Measurements from ENCODE around the gene TTC16.
"Not testable (repeated sequence)": the region's sequence is repeated elsewhere in the genome, so short reads cannot be mapped to it uniquely, and the experiment has no call there.

Gene TTC16

DNA sequence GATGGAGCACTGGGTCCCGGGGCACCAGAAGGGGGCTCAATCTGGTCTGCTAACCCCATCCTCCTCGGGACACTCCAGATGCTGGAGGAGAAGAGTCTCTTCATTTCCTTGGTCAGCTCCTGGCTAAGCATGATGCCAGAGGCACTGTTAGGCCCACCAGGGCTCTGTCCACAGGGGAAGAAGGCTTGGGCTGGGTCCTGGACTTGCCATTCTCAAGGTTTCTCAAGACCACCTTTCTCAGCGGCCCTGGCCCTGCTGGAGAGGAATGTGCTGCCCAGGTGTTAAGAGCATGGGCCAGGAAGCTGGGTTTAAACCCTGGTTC lies 54.7 kb downstream of the TTC16 start:
- DNase-seq: no peak

DNA sequence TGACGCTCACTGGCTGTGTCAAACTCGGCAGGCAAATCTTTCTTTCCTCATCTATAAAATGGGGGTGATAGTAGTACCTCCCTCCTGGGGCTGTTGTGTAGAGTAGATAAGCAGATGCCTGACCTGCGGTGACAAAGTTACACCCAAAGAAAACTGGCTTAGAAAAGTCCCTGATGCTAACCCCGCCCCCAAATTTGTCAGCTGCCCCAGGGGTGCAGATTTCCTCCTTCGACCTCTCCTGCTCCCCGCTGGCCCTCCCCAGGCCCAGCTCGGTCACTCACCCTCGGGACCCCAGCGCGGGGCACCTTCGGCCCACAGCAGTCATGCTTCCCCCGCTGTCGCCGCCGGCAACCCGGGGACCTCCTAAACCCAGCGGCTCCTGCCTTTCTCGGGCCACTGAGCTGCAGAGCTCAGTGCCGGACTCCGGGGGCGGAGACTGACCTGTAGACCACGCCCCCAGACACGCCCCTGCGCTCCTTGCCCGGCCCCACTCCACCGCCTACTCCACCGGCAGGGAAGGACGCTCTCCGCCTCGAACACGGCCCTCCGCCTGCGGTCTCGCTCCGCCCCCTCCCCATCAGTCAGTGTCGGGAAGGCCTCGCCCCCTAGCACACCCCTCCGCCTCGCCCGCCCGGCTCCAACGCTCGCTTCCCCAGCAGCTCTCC lies 55.2 kb downstream of the TTC16 start:
- peak; percentile 99 for DNase-seq

DNA sequence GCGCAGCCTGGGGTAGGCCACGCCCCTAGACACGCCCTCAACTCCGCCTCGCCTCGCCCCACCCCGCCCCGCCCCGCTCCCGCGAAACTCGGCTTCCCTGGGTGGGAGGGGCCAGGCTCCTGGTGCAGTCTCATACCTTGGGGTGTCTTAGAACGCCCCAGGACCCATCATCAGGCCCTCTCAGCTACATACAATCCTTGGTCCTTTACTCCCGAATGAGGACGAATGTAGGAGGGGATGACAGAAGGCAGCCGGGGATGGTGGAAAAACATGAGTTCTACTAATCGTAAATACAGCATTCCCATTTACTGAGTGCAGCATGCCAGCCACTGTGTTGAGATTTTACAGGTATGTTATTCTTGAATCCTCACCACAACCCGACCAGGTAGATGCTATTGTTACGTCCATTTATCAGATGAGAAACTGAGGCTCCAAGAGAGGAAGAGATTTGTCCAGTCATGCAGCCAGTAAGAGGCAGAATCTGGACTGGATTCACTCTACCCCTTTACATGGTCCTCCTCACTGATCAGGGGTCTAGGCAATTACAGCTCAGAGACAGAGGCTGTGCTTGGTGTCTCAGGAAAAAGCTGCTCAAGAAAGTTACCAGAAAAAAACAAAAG lies 55.8 kb downstream of the TTC16 start:
- no peak for DNase-seq

DNA sequence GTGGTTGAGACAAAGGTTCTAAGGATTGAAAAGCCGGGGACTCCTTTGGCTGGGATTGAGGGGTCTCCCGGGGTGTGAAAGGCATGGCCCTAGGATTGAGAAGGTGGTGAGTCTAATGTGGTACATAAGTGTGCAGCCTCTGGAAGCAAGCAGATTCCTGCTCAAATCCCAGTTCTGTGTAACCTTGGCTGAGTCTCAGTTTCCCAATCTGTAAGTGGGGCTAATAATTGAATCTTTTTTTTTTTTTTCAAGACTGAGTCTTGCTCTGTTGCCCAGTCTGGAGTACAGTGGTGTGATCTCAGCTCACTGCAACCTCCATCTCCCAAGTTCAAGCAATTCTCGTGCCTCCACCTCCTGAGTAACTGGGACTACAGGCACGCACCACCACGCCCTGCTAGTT lies 56.7 kb downstream of the TTC16 start:
- no peak for DNase-seq

DNA sequence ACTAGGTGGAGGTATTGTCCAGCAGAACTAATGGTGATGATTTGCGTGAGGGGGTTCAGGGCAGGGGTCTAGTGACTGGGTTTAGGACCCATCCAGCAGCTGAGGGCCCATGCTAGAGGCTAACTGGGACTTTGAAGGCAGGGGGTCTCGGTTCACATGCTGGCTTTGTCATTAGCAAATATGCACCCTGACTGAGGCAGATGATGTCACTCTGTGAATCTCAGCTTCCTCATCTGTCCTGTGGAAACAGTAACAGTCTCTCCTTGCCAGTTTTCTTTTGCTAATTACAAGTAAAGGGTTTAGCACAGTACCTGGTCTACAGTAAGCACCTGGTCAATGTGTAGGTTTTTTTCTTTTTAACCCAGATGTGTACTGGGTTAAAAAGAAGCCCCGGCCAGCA lies 57.4 kb downstream of the TTC16 start:
- DNase-seq: no peak

DNA sequence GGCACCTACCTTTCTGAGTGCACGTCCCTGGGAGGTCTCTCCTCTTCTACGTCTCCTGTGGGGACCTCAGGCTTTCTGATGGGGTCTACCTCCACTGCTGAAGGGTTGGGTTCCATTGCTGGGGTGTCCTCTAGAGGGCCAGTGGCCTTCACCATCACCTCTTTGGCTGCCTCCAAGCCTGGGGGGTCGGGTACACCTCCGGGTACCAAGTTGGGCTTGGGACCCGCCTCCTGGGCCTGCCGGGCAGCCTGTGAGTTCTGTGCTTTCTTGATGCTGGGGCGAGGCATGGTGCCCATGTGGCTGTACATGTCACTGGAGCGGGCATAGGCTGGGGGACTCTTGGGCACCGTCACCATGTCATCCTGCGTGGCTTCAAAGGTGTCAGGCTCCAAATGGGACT lies 58.1 kb downstream of the TTC16 start:
- no peak for DNase-seq

DNA sequence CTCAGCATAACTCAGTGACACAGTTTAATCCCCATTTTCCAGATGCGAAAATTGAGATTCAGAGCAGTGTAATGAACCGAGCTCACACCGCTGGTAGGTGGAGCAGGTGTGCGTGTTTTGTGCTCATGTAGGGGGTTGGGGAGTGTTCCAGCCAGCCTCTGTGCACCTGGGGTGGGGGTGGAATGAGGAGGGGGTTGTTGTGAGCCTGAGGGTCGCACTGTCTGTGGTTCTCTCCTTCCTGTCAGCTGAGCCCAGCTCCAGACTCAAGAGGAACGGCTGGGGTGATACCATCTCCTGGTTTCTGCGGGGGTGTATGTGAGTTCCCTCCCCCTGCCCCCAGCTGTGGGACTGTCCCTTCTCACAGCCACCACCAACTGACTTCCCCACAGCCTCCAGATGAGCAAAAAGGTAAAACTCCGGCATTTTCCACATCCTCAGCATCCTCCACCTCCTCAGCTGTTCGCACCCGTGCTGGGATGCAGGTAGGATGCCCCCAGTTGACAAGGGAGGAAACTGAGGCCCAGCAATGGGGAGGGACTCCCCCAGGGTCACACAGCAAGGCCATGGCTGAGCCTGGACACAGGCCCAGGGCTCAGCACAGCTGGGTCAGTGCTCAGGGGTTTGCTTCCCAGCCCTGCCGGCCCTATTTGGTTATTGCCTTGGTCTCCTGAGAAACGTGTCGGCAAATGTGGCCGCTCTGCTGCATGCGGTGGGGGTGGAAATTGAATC lies 60.5 kb downstream of the TTC16 start:
- DNase-seq: no peak

DNA sequence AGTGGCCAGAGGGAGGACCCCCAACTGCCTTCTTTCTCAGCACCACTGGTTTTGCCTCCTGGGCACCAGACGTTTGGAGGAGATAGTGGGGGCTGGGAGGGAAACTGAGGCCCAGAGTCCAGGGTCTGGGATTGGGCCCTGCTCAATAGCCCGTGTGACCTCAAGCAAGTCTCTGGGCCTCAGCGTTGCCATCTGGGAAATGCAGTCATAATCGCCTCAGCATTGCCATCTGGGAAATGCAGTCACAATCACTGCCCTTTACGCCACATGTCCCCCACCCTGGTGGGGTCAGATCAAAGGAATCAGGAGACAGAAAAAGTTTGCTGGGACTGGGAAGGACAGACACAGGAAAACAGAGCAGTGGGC lies 61.0 kb downstream of the TTC16 start:
- no peak for DNase-seq

DNA sequence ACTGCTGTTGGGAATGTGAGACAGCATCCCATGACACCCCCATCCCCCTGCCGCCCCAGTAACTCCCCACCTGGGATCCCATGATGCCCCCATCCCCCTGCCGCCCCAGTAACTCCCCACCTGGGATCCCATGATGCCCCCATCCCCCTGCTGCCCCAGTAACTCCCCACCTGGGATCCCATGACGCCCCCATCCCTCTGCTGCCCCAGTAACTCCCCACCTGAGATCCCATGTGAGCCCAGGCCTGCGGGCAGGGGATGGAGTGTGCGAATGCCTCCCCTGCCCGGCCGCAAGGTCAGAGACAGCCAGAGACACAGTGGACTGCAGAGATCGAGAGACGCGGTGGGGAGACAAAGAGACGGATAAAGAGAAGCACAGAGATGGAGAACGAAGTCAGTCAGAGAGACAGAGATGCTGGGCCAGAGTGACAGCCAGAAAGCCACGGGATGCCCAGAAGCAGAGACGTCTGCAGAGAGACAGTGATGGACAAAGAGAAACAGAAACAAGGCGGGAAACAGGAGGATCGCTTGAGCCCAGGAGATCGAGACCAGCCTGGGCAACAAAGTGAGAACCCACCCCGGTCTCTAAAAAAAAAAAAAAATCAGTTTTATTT lies 61.6 kb downstream of the TTC16 start:
- no peak for DNase-seq

DNA sequence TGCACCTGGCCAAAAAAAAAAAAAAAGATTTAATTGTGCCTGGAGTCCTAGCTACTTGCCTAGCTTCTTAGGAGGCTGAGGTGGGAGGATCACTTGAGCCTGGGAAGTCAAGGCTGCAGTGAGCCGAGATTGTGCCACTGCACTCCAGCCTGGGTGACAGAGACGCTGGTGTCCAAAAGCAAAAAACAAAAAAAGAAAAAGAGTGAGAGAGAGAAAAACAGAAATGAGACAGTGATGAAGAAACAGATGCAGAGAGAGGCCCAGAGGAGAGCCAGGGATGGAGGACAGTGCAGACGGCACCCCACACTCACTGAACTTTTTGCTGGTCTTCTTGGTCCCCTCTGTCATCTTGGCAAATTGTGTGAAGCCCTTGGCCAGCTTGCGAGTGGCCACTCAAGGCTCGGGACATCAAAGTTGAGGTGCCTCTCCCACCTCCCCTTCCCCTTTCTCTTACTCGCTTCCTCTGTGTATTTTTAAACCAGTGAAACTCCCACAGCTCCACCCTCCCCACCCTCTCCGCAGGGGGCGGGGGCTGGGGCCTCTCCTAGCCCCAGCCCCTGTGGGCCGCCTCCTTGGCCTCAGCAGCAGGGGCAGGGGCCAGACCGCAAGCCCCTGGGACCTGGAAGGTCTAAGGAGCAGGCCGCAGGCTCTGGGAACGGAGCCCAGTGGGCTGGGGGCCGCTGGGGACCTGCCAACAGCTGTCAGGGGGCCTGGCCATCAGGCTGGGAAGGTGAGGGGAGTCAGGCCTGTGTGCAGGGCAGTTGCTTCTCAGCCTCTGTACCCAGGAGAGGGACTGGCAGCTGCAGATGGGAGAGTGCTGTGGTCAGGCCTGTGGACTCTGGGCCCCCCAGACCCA lies 62.6 kb downstream of the TTC16 start, which contains the start of gene SH2D3C:
TSS of gene SH2D3C (minus strand) at position 387 of the 856 bp plus-strand sequence. CDS start at position 348, 39 bp downstream.
- DNase-seq: no peak

DNA sequence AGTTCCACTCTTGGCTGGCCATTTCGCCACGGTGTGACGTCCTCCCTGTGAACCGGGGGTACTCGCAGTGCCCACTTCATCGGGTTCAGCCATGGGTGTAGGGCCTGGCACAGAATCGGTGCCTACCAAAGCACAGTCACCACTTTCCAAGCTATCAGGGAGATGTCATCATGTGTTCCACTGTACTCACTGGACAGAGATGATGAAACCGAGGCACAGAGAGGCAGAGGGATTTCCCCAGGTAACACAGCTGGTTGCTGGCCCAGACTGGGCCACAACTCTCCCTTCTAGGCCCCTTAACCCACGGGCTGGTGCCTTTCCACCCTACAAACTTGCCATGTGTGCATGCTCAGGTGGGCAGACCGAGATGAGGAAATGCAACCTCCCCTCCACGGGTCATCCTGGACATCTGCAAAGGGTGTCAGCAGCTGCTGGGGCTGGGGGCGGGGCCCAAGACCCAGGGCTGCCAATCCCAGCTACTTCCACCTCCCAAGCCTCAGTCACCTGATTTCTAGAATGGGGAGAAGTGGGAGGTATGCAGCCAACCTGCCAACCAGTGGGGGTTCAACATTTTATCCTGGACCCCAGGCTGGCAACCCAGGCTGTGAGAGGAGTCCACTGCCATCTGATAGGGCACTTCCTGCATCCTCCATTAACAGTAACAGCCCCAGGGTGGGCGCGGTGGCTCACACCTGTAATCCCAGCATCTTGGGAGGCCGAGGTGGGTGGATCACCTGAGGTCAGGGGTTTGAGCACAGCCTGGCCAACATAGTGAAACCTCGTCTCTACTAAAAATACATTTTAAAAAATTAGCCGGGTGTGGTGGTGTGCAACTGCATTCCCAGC lies 63.5 kb downstream of the TTC16 start:
- DNase-seq: peak; percentile 77

DNA sequence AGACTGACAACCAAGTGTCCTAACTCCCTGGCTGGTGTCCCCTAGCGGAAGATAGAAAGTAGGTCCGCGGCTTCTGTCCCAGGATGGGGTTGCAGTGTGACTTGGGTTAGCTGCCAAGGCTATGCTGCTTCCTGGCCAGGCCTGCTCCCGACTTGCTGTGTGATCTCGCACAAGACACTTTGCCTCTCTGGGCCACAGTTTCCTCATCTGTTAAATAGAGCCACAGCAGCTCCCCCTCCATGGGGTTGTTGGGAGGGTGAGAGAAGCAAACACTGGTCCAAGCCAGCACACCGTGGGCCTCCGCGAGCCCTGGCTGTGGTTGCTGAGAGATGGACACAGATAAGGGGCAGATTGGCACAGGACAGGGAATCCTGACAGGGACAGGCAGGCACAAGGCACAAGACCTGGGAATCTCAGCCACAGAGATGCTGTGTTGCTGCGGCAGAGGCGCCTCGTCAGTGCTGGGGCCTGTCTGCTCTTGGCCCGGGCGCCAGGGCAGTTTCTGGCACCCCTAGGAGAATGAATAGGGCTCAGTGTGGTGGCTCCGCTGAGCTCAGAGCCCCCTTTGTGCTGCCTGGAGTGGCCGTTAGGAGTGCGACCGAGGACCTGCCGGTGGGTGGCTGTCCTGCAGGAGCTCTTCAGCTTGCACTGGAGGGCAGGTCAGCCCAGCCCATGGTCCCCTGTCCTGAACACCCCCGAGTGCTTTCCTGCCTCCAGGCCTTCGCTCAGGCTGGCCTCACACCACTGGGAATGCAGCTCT lies 64.4 kb downstream of the TTC16 start:
- no peak for DNase-seq

DNA sequence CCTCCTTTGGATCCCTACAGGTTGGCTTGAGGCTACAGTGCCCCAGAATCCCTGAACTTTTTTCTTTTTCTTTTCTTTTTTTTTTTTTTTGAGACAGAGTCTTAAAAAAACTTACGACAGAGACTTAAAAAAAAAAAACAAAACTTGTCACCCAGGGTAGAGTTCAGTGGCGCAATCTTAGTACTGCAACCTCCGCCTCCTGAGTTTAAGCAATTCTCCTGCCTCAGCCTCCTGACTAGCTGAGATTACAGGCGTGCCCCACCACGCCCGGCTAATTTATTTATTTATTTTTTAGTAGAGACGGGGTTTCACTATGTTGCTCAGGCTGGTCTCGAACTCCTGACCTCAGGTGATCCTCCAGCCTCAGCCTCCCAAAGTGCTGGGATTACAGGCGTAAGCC lies 65.0 kb downstream of the TTC16 start:
- not testable (repeated sequence) for DNase-seq
